GM18511 (cell line): ENCODE data around the gene SARM1.
"Not testable (repeated sequence)": the region's sequence is repeated elsewhere in the genome, so short reads cannot be mapped to it uniquely, and the experiment has no call there.

Experiments used
- ATAC-seq: cut with Tn5 transposase; IDR thresholded peaks from one replicate; pipeline ENCODE4 v1.9.1; 2021; ENCODE audit warnings: mild to moderate bottlenecking, moderate library complexity; ENCODE audit not compliant: unreplicated experiment

The SARM1 gene

DNA sequence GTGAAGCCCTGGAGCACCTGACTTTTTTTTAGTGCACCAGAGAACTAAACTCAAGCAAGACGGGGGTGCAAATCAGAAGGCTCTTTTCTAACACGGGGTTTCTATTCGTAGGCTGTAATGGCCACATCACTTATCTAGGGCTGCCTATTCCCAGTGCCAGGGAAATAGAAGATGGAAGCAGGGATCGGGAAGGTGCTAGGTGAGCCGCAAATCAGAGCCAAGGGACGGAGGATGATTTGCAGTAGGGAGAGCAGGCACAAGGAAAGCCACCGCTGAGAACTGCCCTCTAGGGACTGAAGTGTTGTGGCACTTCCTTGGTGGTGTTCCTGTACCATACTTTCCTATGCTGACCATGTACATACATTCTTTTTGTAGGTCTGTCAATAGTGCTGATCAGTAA is 42.3 kb downstream of the SARM1 start:
- no peak for ATAC-seq

GRCh38 chr17:28415886-28416285 is 44.4 kb downstream of the SARM1 start:
- no peak for ATAC-seq

GRCh38 chr17:28416703-28417311 is 45.3 kb downstream of the SARM1 start:
- no peak for ATAC-seq

GRCh38 chr17:28421787-28422305 is 50.4 kb downstream of the SARM1 start:
- ATAC-seq: no peak

GRCh38 chr17:28425206-28425605 is 53.7 kb downstream of the SARM1 start:
- ATAC-seq: no peak

GRCh38 chr17:28426081-28426519 is 54.6 kb downstream of the SARM1 start:
- no peak for ATAC-seq

GRCh38 chr17:28427371-28427770 is 55.9 kb downstream of the SARM1 start:
- no peak for ATAC-seq

DNA sequence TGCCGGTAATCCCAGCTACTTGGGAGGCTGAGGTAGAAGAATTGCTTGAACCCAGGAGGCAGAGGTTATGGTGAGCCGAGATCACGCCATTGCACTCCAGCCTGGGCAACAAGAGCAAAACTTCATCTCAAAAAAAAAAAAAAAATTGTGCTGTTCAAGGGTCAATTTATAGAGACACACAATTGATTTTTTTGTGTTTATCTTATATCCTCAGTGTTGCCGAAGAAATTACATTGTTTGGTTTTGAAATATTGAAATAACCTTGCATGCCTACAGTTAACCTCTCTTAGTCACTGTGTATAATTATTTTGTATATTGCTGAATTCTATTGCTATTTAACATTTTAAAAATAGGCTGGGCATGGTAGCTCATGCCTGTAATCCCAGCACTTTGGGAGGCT is 56.5 kb downstream of the SARM1 start:
- not testable (repeated sequence) for ATAC-seq

DNA sequence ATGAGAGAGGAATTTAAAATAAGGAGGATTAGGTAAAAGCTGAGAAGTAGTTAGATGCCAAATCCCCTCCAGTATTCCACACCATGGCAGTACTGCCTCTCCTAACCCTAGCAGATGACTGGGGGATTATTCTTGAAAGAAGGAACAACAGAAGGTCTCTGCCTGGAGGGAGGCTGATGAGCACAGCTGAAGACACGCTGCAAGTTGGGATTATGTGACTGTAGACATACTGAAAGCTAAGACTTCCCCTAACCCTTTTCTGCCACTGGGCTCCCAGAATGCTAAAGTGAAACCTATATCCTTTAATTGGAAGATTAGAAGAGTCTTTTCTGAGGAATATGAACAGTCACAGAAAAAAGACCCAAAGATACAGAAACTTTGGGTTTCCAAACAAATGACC is 62.2 kb downstream of the SARM1 start:
- no peak for ATAC-seq

DNA sequence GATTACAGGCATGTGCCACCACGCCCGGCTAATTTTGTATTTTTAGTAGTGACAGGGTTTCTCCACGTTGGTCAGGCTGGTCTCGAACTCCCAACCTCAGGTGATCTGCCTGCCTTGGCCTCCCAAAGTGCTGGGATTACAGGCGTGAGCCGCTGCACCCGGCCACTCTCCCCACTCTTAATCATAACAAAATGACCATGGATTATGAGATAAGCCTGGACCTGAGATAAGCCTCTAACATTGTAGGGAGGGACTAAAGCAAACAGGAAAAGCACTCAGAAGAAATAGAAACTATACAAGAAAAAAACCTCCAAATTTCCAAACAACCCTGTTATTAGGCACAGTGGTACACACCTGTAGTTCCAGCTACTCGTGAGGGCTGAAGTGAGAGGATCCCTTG is 62.8 kb downstream of the SARM1 start:
- not testable (repeated sequence) for ATAC-seq

GRCh38 chr17:28443901-28444638 is 72.6 kb downstream of the SARM1 start:
- no peak for ATAC-seq

GRCh38 chr17:28446716-28447395 is 75.4 kb downstream of the SARM1 start:
- ATAC-seq: no peak

- ATAC-seq: no peak
Observed at GRCh38 chr17:28447396-28447760, 75.9 kb downstream of the SARM1 start.

- ATAC-seq: no peak
Observed at GRCh38 chr17:28449859-28450258, 78.4 kb downstream of the SARM1 start.
